NCI-H748 (cell line): ENCODE results near the gene LYG1.
"Not testable (repeated sequence)": the region's sequence is repeated elsewhere in the genome, so short reads cannot be mapped to it uniquely, and the experiment has no call there.

Experiments used
- DNase-seq: peaks from one replicate; lab custom pipeline; 2025; ENCODE audit not compliant: unreplicated experiment; lab: John Stamatoyannopoulos, UW

Gene LYG1

DNA sequence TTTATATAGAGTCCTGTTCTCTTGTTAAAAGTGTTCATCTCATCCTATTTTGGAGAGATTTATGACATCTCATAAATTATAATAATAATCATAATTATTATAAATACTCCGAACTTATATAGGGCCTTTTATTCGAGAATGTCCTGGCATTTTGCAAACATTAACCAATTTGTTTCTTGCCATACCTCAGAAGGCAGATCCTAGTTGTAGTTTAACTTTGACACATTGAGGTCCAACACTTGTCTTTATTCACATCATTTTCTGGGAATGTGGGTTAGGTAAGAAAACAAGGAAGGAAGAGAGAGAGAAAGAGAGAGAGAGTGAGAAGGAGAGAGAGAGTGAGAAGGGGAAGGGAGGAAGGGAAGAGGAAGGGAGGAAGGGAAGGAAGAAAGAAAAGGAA lies at the start of gene LYG1:
LYG1 (minus strand) TSS at position 101 of the 400 bp plus-strand sequence. CDS start 5,527 bp downstream, outside the sequence.
- not testable (repeated sequence) for DNase-seq

DNA sequence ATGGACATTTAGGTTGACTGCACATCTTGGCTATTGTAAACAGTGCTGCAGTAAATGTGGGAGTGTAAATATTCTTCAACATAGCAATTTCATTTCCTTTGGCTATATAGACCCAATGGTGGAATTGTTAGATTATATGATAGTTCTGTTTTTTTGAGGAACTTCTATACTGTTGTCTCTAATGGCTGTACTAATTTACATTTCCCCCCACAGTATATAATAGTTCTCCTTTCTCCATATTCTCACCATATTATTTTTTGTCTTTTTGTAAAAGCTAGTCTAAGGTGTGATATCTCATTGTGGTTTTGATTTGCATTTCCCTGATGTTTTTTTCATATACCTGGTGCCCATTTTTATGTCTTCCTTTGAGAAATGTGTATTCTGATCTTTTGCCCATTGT lies 49.2 kb upstream of the LYG1 start:
- no peak for DNase-seq

DNA sequence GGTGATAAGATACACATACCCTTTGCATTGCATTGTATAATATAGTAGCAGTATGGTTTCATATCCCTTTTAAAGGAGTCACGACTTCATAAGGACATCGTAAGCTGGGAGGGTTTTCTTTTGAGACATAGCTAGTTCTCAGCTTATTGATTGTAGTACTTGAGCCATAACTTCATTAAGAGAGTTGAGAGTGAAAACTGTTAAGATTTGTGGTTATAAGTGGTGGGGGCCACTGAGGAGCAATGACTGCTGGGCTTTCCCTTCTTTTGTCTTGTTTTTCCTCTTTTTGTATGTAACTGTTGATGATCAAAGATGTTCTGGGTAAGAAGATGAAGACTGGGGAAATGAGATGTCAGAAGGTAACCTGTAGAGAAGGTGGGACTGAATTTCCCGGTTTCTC lies 47.2 kb upstream of the LYG1 start:
- DNase-seq = no peak

DNA sequence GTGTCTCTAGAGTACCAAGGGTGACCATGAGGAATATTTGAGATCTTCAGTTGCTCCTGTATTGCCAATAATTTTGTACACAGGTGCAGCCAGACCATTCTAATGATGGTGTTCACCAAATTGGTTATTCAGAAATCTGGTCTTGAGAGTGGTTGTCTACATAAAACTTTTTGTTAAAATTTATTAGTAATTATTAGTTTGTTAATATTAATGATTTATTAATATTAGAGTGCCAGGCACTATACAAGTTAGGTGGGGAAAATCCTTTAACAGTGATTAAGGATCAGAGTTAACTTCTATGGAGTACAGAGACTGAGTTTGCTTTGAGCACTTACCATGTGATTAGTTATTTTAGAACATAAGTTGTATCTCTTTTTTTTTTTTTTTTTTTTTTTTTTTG lies 45.2 kb upstream of the LYG1 start:
- DNase-seq = no peak

DNA sequence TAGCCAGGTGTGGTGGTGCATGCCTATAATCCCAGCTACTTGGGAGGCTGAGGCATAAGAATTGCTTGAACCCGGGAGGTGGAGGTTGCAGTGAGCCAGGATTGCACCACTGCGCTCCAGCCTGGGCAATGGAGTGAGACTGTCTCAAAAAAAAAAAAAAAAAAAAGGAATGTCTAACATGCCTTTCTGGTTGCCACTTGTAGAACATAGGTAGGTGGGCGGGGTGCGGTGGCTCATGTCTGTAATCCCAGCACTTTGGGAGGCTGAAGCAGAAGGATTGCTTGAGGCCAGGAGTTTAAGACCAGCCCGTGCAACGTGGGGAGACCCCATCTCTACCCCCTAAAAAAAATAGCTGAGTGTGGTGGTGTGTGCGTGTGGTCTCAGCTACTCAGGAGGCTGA lies 44.4 kb upstream of the LYG1 start:
- not testable (repeated sequence) for DNase-seq

DNA sequence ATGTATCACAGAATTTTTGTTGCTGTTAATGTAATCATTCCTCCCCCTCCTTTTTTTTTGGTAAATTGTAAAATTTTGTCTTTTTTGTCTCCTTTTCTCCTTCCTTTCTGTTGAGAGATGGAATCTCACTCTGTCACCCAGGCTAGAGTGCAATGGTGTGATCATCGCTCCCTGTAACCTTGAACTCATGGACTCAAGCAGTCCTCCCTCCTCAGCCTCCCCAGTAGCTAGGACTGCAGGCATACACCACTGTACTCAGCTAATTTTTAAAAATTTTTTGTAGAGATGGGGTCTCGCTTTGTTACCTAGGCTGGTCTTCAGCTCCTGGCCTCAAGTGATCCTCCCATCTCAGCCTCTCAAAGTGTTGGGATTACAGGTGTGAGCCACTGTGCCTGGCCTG lies 41.5 kb upstream of the LYG1 start:
- DNase-seq = no peak

DNA sequence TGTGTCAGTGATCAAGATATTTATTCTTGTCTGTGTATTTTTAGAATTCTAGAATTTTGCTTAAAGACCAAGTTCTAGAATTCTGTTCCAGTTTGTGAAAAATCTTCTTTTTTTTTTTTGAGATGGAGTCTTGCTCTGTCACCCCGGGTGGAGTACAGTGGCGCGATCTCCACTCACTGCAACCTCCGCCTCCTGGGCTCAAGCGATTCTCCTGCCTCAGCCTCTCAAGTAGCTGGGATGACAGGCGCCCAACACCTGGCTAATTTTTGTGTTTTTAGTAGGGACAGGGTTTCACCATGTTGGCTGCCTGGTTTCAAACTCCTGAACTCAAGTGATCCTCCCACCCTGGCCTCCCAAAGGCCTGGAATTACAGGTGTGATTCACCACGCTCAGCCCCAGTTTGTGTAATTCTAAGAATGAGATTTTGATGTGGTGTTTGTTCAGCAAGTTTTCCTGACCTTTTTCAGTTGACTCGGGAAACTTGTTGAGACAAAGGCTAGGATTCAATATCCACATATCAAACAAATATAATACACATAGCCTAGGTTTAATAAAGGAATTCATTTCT lies 39.8 kb upstream of the LYG1 start:
- no peak for DNase-seq

DNA sequence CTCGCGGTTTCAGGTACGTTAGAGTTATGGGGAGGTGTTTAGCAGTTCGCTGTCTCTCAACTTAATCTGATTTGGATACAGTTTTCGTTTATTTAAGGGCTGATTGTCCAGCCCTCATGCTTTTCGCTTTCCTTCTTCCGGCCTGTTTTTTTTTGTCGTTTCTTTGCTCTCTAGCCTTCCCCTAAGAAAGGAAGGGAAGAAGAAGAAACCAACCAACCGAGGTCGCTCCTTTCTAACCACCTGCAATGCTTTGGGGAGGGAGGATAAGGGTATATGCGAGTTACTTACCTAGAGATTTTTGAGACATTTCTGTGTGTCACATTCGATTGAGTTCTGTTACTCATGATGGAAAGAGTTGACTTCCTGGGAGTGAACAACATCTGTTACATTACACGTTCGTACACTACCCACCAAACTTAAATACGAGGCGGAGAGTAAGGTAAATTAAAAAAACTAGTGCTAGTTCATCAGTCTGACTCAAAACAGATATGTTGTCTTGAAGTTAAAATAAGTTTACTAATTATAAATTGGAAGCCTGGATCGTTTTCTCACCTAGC lies 37.1 kb upstream of the LYG1 start:
- DNase-seq = no peak

DNA sequence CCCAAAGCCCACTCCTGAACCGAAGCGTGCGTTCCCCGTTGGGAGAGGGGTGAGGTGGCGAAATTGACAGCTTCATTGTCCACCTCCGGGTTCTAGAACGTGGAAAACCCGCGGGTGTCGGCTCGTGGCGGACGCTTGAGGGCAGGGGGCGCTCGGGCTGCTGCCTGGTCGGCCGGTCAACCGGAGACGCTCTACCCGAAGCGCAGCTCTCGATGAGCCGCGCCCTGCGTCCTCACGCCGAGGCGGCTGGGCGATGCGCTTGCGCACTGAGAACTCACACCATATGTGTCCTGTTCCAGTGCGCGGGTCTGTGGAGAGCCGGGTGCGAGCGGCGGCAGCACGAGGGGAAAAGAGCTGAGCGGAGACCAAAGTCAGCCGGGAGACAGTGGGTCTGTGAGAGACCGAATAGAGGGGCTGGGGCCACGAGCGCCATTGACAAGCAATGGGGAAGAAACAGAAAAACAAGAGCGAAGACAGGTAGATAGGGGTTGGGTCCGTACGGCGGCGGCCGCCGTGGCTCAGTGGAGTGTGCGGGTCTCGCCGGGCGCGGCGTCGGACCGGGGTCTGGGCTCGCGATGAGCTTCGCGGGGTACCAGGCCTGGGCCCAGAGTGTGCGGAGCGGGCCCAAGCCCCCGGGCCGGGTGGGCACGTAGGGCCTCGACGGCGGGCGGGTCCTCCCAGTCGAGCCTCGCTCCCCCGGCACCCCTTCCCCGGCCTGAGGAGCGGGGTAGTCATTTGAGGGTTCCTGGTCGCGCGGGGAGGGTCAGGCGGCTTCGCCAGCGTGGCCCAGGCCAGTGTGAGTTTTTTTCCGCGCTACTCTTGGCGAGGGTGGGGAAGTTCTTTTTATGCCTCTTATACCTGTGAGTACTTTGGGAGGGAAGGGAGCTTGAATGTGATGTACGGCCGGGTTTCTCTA lies 36.4 kb upstream of the LYG1 start, which contains the start of gene EIF5B:
EIF5B (plus strand) TSS at position 277 of the 916 bp plus-strand sequence; CDS start at position 443, 166 bp downstream.
- peak; percentile 96 for DNase-seq

DNA sequence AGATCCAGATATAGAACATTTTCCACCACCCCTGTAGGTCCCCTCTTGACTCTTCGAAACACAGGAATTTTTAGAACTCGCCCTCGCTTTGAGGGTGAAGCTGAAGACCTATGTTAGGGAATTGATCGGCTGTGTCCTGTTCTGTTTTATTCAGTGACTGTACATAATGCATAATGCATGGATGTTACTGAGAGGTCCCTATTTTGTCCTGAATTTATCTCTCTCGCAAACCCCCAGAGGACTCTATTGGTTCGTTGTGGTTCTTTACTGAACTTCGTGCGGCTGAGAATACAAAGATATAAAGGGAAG lies 35.8 kb upstream of the LYG1 start:
- DNase-seq = no peak

DNA sequence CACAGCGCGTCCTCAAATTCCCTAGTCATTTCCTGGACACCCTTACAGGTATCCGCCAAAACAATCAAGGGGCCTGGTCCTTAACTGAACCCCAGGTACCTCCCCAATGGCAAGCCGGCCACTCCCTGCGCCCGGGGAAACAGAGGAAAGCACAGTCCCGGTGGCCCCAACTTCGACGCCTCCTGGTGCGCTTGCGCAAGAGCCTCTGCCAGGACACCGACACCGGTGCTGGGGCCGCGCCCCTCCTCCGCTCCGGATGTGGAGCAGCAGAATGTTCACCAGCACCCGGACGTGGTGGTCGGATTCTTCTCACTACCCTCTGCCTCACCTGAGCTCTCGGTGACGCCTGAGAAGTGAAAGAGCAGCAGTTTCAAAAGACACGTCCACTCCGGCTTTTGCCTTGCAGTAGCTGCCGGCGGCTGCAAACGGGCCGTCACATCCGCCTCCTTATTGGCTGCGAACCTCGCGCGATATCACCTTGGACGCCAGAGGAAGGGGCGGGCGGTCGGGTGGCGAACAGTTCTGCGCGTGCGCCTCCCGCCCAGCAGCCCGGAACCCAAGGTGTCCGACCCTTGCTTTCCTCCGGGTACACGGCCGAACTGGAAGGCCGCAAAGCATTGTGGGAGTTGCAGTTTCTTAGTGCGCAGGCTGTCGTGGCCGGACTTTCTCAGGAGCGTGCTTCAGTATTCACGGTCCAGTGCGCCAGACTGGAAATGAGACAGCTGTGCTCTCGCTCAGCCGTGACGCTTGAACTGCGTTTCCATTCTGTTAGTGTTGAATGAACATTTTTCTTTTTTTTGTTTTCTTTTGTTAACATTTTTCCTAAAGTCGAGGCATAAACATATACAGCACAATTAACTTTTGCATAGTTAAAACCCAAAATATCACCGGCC lies 35.2 kb upstream of the LYG1 start, which contains the start of gene TXNDC9:
TXNDC9 (minus strand) TSS at position 423 of the 893 bp plus-strand sequence. CDS start 3,123 bp downstream, outside the sequence.
- peak; percentile 99 for DNase-seq

DNA sequence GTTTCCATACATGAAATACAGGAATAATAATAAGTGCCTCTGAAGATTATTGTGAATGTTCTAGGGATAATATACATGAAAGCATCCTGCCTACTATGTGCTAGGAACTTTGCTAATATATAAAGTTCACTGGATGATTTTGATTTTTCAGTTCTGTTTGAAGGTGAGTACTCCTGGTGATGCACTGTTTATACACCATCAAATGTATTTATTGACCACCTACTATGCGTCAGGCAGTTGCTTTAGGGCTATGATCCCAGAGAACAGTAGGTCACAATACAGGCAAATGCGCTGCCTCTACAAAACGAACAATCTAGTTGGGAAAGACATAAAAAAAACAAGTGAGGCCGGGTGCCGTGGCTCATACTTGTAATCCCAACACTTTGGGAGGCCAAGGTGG lies 24.4 kb upstream of the LYG1 start:
- DNase-seq = no peak

DNA sequence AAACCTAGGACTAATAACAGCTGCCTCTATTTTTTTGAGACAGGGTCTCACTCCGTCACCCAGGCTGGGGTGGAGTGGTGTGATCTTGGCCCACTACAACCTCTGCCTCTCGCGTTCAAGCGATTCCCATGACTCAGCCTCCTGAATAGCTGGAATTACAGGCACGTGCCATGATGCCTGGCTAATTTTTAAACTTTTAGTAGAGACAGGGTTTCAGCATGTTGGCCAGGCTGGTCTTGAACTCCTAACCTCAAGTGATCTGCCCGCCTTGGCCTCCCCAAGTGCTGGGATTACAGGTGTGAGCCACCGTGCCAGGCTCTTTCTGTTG lies 16.8 kb upstream of the LYG1 start:
- not testable (repeated sequence) for DNase-seq

DNA sequence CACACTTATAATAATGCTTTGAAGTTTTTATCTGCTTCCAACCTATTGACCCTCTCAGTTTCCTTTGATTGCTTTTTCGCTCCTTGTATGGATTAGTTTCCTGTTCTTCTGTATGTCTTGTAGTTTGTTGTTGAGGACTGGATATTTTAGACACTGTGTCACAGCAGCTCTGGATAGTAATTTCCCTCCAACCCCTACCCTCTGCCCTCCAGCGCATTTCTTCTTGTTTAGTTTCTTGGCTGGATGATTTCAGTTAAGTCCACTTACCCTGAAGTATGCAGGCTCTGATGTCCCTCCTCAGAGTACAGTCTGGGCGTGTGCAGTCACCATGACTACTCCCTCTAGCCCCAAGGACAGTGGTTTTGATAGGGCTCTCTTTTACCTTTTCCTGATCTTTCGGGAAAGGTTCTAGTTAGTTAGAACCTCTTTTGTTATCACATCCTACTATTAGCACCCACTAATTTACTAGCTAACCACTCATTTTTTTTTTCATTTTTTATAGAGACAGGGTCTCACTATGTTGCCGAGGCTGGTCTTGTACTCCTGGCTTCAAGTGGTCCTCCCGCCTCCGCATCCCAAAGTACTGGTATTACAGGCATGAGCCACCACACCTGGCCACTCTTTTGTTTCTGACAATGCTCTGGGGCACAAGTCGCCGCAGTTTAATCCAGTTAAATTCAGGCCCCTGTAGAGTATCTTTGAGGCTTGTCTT lies 16.3 kb upstream of the LYG1 start:
- DNase-seq = no peak

DNA sequence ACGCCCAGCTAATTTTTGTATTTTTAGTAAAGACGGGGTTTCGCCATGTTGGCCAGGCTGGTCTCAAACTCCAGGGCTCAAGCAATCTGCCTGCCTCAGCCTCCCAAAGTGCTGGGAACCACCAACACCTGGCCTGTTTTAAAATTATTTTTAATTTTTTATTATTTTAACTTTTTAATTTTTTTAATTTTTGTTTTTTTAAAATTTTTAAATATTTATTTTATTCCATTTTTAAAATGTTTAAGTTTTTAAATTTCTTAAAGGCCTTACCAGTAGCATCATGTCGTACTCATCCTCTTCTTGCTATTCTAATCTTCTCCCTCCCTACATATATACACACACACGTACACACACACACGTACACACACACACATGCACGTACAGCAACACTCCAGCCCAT lies 1.4 kb downstream of the LYG1 start:
- no peak for DNase-seq

DNA sequence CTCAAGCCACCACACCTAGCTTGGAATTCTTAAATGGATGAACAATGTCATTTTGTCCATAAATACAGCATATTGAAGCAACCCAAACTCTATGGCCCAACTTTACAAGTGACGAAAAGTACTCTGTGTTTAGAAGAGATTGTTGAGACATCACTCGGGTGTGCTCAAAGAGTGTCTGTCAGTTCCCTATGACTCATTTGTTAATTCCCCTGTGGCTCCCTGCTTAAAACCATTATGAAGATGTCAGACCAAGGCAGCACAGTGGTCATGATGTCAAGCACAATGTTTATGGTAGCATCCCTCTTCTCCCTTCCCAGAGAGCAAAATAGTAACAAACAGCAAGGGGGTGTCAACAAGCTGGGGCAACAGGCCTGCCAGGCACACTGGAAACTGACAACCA lies 3.0 kb downstream of the LYG1 start:
- DNase-seq = no peak

DNA sequence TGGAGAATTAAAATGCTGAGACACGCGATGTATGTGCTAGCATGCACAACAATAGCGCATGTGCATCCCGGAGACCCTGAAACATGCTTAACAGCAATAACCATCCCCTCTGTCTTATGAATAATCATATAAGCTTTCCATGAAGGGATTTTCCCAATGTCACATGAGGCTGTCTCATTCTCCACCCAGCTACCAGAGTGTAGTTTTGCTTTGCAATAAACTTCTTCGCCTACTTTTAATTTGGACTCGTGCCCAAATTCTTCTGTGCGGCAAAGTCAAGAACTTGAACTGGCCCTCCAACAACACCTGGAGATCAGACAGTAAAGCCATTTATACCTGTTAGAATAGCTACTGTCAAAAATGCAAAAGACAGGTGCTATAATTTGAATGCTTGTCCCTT lies 15.5 kb downstream of the LYG1 start:
- no peak for DNase-seq

DNA sequence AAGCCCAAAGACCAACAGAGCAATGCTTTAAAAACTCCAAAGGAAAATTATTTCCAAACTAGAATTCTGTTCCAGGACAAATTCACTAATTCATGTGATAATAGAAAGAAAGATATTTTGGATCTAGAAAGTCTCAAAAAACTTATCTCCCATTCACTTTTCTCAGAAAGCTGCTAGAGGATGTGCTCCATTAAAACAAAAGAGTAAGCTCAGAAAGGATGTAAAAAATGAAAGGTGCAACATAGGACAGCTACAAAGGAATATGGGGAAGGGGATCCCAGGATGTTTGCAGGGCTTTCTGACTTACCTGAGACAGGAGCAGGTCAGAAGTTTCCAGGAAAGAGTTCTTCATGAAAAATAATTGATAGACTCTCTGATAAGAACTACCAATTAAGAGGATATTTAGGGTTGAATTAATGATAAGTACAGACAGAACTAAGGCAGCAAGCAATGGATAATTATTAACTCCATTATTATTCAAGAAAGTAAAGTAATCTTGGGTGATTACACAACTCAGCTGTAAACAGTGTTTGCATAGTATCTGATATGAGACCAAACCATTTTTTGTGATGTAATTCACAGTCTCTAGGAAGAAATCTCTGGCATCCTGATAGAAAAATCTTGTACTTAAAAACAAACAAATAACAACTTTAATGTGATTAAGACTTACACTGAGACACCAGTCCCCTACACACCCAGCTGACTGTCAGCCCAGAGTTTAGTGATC lies 20.9 kb downstream of the LYG1 start:
- no peak for DNase-seq

DNA sequence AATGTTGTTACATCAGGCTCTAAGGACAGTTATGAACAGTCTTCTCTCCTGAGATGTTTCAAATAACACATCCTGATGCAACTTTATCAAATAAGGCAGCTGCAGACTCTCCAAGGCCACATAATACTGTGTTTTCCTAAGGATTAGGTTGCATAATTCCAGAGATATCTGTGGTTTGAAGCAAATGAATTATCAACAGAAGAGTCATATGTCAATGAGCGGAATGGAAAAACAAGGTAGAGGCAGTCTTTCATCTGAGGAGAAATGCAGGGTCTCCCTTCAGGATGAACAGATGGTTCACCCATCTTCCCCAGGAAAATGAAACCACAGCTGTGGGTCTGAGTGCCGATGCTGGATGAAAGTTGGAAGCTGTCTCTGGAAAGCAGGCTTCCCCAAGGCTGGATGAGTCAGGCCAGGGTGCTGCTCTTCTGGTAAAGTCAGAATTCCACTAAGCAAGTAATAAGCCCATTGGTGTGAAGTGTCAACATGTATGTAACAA lies 22.2 kb downstream of the LYG1 start:
- DNase-seq = no peak
